ENCODE data around the gene INKA1.

The INKA1 gene

DNA sequence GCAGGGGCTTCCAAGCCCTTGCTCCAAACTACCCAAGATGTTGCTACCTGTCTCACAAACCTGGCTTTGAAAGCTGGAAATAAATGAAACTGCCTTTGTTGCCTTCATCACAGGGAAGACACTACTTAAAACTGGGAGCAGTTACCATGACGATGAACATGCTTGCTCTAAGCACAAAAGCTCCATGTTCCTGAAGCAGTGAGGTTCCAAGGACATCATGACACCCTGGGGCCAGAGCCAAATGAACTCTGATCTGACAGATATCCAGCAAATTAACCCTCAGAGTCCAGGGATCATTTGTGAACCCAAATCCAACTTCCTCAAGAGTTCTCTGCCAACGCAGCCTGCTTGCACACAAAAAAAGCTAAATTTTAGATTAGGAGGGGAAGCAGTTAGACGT is 42.6 kb downstream of the INKA1 start:
- no peak for DNase-seq
- in situ Hi-C loops (cut with HindIII; ENCODE audit: low pct_ligation_motif_present, low pct_unique_long_range_greater_than_20kb, low sequenced_read_pairs): no loop called here

Data from ACHN (cell line).